ENCODE results near the gene KLHL40.

DNA sequence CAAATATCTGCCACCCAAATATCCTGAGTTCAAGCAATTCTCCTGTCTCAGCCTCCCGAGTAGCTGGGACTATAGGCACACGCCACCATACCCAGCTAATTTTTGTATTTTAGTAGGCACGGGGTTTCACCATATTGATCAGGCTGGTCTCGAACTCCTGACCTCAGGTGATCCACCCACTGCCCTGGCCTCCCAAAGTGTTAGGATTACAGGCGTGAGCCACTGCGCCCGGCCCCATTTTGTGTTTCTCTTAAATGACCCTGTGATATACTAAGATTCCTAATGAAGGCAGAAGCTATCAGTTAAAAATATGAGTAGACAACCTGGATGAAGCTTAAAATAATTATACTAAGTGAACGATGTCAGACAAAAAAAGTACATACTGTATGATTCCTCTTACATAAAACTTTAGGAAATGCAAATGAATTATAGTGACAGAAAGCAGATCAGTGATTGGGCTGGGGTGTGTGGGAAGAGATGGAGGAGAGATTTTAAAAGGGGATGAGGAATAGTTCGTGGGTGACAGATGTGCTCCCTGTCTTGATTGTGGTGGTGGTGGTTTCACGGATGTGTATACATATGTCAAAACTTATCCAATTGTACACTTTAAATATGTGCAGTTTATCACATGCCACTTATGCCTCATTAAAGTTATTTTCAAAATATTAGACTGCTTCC lies 3.8 kb upstream of the KLHL40 start:
- no peak for TF ChIP-seq EZH2 (IDR thresholded peaks at IDR 0.05; ENCODE audit: borderline replicate concordance)
- TF ChIP-seq, protein P1, sequence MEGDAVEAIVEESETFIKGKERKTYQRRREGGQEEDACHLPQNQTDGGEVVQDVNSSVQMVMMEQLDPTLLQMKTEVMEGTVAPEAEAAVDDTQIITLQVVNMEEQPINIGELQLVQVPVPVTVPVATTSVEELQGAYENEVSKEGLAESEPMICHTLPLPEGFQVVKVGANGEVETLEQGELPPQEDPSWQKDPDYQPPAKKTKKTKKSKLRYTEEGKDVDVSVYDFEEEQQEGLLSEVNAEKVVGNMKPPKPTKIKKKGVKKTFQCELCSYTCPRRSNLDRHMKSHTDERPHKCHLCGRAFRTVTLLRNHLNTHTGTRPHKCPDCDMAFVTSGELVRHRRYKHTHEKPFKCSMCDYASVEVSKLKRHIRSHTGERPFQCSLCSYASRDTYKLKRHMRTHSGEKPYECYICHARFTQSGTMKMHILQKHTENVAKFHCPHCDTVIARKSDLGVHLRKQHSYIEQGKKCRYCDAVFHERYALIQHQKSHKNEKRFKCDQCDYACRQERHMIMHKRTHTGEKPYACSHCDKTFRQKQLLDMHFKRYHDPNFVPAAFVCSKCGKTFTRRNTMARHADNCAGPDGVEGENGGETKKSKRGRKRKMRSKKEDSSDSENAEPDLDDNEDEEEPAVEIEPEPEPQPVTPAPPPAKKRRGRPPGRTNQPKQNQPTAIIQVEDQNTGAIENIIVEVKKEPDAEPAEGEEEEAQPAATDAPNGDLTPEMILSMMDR (IDR thresholded peaks at IDR 0.05; ENCODE audit: poor library complexity) = no peak
- no peak for TF ChIP-seq EZH2phosphoT487 (IDR thresholded peaks at IDR 0.05; ENCODE audit: low read depth, severe bottlenecking, unreplicated experiment)
